ENCODE measurements around the gene TMEM263.

- TF ChIP-seq CTCF (IDR thresholded peaks at IDR 0.05) (no peak), POLR2A (IDR thresholded peaks at IDR 0.05) (no peak), EP300 (IDR thresholded peaks at IDR 0.05) (no peak)
These were observed 988 bp upstream of the TMEM263 start for GRCh38 chr12:106954462-106955376.

Data from tibial nerve (tissue), 4 donors.